ENCODE data around the gene SDF2. TPM values are rescaled to one million over a fixed set of nuclear protein-coding genes. Genes with fewer than 3 reads are reported as not detected.

The SDF2 gene
- total RNA-seq, 1 donor from 2014 or later = 48.8 TPM

DNA sequence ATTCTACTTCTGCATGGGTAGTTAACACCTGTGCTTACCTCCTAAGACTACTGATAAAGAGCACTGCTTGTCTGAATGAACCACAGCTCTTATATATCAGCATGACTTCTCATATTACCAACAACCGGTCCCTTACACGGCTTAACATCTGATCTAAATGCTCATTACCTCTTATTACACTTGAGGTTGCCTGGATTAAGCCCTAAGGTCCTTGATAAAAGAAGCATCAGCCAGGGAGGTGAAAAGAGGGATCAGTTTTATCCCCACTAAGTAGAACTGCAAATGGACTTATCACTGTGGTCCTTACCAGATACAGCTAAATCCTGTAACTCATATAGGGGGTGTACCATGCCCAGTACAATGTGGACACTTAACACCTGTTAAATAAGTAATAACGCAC is 39.5 kb downstream of the SDF2 start:
- Histone ChIP-seq H3K9me3 (no peaks in the 10 kb centered on the region), H3K4me1 (no peaks in the 10 kb centered on the region), H3K36me3 (peaks cover 99% of the 10 kb centered on the region), H3K27ac (no peak overlapping the region), H3K4me3 (no peak overlapping the region), H3K27me3 (ENCODE audit: low read depth) (no peaks in the 10 kb centered on the region)
- DNase-seq = no peak
- no peak for TF ChIP-seq CTCF (IDR thresholded peaks at IDR 0.05)
- intact Hi-C loops (cut with DNase I) = no loop called here
- ATAC-seq = no peak

DNA sequence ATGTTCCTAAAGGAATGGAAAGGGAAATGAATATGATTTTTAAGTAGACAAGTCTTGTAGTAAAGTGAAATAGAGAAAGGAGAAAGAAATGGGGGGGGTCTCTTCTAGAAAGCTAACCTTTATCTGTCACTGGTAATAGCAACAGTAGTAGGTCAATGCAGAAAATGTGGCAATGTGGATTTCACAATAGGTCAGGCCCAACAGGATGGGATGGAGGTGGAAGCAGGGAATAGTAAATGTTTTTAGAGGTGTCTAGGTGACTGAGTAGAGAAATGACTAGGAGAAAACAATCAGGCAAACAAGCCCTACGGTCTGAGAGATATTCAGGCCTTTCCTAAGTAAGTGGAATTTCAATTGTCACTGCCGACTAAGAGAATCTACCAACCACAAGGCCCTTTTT is 41.7 kb downstream of the SDF2 start:
- intact Hi-C loops (cut with DNase I) = no loop called here

DNA sequence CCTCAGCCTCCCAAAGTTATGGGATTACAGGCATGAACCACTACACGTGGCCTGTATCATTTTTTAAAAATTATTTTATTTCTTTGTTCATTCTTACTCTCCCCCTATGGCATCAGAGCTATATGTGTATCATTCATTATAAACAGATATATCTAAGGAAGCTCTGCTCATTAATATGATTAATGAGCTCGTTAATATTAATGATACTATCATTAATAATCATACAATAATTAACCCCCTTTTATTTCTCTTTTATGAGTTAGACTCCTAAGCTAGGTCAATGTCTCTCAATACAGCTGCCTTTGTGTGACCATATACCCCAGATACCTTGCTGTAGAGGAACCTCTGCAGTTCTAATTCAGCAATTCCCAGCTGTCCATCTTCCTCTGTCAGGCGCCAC is 43.2 kb downstream of the SDF2 start:
- no peak overlapping the region for H3K27ac ChIP-seq
- TF ChIP-seq CTCF (IDR thresholded peaks at IDR 0.05) = no peak
- ATAC-seq = no peak
- no peaks in the 10 kb centered on the region for H3K9me3 ChIP-seq
- peaks cover 97% of the 10 kb centered on the region for H3K36me3 ChIP-seq
- no peaks in the 10 kb centered on the region for H3K4me1 ChIP-seq
- H3K4me3 ChIP-seq = no peak overlapping the region
- intact Hi-C loops (cut with DNase I) = loop anchor here (10.0 kb wide), 1 partner anchor 124 kb away; no protein-coding TSS in a partner anchor
- no peak for DNase-seq
- no peaks in the 10 kb centered on the region for H3K27me3 ChIP-seq (ENCODE audit: low read depth)

More for the DNA sequence above, 41.7 kb downstream of the SDF2 start:
- Histone ChIP-seq H3K4me3 (no peak overlapping the region), H3K4me1 (no peaks in the 10 kb centered on the region), H3K36me3 (peaks cover 99% of the 10 kb centered on the region), H3K27me3 (ENCODE audit: low read depth) (no peaks in the 10 kb centered on the region), H3K9me3 (no peaks in the 10 kb centered on the region), H3K27ac (no peak overlapping the region)
- no peak for DNase-seq
- ATAC-seq = no peak
- TF ChIP-seq CTCF (IDR thresholded peaks at IDR 0.05) = no peak

- H3K4me1 ChIP-seq = no peaks in the 10 kb centered on the region
- DNase-seq (no peak), ATAC-seq (no peak)
- H3K27me3 ChIP-seq (ENCODE audit: low read depth) = no peaks in the 10 kb centered on the region
- TF ChIP-seq CTCF (IDR thresholded peaks at IDR 0.05) = no peak
- H3K36me3 ChIP-seq = peaks cover 87% of the 10 kb centered on the region
- no peak overlapping the region for H3K4me3 ChIP-seq
- no peak overlapping the region for H3K27ac ChIP-seq
- H3K9me3 ChIP-seq = no peaks in the 10 kb centered on the region
- intact Hi-C loops (cut with DNase I) = loop anchor here (10.0 kb wide), 1 partner anchor 121 kb away; no protein-coding TSS in a partner anchor
Observed at GRCh38 chr17:28616281-28616680, 45.4 kb downstream of the SDF2 start.

DNA sequence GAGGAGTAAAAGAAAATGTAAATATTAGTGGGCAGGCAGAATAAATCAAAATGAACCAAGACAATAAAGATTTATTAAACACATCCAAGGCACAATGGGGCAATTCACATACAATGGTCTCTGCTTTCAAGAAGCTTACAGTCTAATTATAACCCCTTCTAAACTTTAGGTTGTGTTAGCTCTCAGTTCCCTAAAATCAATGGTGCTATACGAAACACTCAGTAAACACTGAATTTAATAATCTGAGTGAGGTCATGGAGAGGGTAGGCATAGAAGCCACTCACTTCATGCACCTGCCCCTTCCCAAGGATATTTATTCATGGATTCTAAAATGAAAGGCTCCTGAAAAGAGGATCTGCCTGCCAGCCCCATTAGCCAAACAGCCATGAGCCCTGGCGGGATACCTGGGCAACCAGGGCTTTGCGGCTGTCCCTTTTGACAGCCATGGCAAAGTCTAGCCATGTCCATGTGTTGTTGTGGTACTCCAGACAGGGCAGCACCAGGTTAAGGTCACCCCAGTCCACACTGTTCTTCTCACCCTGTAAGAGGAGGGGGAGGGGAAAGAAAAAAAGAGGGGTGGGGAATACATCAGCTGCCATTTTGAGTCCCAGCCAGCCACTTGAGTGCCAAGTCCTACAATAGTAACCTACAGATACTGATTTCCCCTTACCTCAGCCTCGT is 46.3 kb downstream of the SDF2 start:
- H3K9me3 ChIP-seq = no peaks in the 10 kb centered on the region
- no peak overlapping the region for H3K27ac ChIP-seq
- no peaks in the 10 kb centered on the region for H3K4me1 ChIP-seq
- H3K36me3 ChIP-seq = peaks cover 85% of the 10 kb centered on the region
- no peak for ATAC-seq
- H3K4me3 ChIP-seq = no peak overlapping the region
- no peak for TF ChIP-seq CTCF (IDR thresholded peaks at IDR 0.05)
- intact Hi-C loops (cut with DNase I) = loop anchor here (10.0 kb wide), 1 partner anchor 121 kb away; no protein-coding TSS in a partner anchor
- DNase-seq = no peak
- no peaks in the 10 kb centered on the region for H3K27me3 ChIP-seq (ENCODE audit: low read depth)

Data from lower lobe of right lung (tissue), 2 donors.